Umbilical cord (tissue), 2 donors: ENCODE results near the gene CBY2. TPM values are rescaled to one million over a fixed set of nuclear protein-coding genes. Genes with fewer than 3 reads are reported as not detected.
"Not testable (repeated sequence)": the region's sequence is repeated elsewhere in the genome, so short reads cannot be mapped to it uniquely, and the experiment has no call there.

Source experiments
- DNase-seq: peaks from one replicate; pipeline ENCODE4 v3.0.0-alpha.2; 2015; ENCODE audit warnings: low spot score
- total RNA-seq: library from RNA; depleted of rRNA; stranded (reverse); fragments of >200 nt; gene quantifications from one replicate; pipeline ENCODE4 v1.2.3, GENCODE V29; 2014; ENCODE audit warnings: low replicate concordance; ENCODE audit not compliant: insufficient read depth

Gene CBY2
- total RNA-seq = 2.2 TPM

DNA sequence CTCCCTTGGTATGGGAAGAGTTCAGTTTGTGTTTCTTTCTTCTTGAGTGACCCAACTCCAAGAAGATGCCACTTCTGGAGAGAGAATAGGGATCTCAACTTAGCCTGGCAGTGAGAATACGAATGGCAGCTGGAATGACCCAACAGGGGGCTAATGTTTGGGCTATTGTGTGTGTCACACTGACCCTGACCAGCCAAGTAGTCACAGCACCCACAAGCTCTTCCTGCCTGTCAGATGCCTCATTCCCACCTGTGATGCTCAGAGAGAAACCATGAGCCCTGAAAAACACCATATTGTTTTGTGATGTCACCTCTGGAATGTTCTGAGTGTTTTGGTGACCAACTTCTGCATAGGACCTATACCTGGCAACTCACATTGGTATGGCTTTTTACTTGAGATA, at the start of gene CBY2:
TSS of gene CBY2 (plus strand) at position 233 of the 400 bp plus-strand sequence. CDS start at position 304, 71 bp downstream.
- DNase-seq = no peak

- DNase-seq = no peak
These were observed 47.3 kb upstream of the CBY2 start for GRCh38 chr13:45654633-45655349.

DNA sequence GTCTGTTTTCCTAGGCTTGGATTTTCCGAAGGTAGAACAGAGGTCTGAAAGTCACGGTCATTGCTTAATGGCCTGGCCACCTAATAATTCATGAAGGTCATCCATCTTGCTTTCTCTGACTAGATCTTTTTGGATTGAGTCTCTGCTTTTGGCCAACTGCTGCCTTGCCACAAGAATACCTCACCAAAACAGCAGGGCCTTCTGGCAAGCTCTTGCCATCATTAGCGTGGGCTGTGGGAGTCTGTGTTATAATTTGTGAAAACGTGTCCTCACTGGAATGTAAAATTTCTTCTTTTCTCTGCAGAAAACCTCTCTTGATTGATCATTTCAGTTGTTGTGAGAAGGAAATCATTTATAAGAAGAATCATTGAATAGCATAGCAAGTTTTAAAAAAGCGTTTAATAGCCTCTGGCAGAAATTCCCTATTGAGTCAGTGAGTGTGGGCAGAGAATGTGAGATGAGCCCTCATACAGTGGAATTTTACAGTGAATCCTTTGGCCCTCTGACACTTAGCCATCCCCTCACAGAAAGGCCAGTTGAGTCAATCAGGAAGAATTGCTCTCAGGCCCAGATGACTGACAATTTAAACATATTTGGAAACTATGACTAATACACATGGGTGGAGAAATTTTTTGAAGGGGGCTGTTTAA, 43.4 kb upstream of the CBY2 start:
- DNase-seq = no peak

- DNase-seq = no peak
These were observed 42.6 kb upstream of the CBY2 start for GRCh38 chr13:45659536-45659935.

- DNase-seq = not testable (repeated sequence)
These were observed 41.7 kb upstream of the CBY2 start for GRCh38 chr13:45660458-45660857.

- no peak for DNase-seq
These were observed 40.0 kb upstream of the CBY2 start for GRCh38 chr13:45662162-45662561.

GRCh38 chr13:45662903-45663302, 39.2 kb upstream of the CBY2 start:
- DNase-seq = not testable (repeated sequence)

- not testable (repeated sequence) for DNase-seq
These were observed 32.5 kb upstream of the CBY2 start for GRCh38 chr13:45669626-45670025.

GRCh38 chr13:45670189-45670885, 31.8 kb upstream of the CBY2 start:
- DNase-seq = no peak

- DNase-seq = no peak
These were observed 27.2 kb upstream of the CBY2 start for GRCh38 chr13:45674908-45675307.

DNA sequence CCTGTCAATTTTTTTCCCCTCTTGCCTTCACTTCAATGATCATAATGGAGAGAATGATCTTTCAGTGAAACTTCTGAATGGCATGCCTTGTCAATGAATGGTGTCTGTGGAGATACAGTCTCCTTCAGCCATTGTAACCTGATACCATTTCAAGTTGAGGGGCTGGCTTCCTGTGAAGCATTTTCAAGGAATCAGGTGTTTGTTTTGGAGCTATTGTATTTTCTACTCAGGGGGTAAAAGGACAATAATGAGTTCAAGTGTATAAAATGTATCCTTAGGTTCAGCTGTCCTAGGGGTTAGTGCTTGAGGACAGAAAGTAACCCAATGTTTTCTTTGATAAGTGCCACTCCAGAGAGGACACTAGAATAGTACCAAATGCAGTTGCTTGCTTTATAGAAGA, 23.8 kb upstream of the CBY2 start:
- no peak for DNase-seq

DNA sequence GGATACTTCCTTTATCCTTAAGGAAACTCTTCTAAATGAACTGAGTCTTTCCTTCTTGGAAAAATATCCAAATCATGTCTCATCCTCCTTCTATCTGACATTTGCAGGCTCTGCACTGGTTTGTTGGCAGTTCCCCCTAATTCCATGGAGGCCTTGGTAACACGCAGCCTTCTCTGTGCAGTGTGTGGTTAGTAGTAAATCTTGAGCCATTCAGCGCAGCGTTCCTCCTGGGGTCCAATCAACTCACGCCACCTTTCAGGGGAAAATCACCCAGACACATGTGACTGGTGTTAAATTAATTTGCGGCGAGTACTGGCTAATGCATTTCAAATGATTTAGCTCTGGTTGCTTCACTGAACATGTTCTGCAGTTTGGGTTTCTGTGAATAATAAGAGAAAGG, 21.0 kb upstream of the CBY2 start:
- peak; percentile 32 for DNase-seq

DNA sequence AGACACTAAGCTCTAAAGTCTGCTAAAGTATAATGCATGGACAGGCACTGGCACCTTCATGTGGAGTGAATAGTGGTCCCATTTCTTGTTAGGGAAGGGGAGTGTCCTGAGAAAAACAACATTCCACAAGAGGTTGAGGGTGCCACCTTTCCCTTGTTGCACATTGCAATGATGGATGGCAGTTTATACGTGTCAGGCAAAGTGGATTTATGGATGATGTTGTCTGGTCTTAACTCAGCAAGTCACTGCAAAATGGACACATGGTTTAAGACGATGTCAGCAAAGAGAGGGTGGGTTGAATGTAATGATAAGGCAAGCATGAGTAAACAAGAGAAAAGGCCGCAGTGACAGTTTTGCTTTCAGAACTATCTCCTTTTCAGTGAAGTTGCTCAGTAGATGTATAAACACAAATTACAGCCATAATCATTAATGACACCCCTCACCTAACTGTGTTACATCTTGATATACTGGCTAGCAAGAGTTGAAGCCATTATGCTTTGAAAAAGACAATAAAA, 19.6 kb upstream of the CBY2 start:
- DNase-seq = no peak

GRCh38 chr13:45683701-45684100, 18.4 kb upstream of the CBY2 start:
- DNase-seq = no peak

DNA sequence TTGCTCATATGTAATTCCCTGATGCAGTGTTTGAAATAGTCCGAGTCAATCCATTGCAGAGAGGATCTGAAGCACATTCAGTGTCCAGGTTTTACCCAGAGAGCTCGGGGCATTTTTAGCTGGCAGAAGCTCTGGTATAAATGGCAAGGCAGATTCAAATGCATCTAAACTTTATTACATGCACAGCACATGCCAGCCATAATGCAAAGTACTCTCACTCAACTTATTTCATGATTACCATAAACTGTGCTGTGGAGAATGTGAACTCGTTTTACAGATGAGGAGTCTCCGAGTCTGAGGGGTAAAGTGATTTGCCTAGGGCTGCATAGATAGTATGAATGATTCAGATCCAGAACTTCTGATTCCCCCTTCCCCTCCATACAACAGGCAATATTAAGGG, 13.5 kb upstream of the CBY2 start:
- DNase-seq = no peak

DNA sequence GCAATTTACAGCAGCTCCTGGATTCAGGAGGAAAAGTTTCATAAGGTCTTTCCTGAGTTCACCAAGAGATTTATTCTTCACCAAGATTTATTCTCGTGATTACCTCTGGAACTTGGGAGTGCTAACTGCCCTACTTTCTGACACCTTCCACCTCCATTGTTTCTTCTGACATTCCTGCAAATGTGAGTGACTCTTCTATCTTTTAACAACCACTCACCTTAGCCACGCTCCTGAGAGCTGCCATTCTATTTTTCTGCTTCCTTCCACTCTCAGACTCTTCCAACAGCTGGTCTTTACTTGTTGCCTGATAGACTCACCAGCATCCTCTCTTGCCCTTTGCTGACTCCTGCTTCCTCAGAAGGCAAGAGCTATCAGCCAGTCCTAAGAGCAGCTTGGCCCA, 11.5 kb upstream of the CBY2 start:
- DNase-seq = no peak

GRCh38 chr13:45691251-45691650, 10.9 kb upstream of the CBY2 start:
- DNase-seq = no peak

DNA sequence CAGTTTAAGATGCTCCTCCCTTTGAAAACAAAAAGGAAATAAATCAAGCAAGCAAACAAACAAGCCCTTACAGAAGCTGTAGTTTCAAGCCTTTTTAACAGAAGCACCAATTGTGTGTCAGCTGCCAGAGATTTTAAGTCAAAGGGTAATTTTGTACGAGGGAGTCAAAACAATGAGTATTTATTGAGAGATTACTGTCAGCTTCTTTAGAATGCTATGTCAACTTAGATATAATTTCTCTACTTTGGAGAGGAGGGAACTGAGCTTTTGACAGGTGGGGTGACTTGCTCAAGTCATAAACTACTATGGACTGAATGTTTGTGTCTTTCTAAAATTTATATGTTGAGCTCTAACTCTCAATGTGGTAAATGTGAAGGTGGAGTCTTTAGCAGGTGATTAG, 10.5 kb upstream of the CBY2 start:
- DNase-seq = no peak

- DNase-seq = no peak
These were observed 6.9 kb upstream of the CBY2 start for GRCh38 chr13:45695198-45695730.

GRCh38 chr13:45696610-45697226, 5.4 kb upstream of the CBY2 start:
- no peak for DNase-seq

DNA sequence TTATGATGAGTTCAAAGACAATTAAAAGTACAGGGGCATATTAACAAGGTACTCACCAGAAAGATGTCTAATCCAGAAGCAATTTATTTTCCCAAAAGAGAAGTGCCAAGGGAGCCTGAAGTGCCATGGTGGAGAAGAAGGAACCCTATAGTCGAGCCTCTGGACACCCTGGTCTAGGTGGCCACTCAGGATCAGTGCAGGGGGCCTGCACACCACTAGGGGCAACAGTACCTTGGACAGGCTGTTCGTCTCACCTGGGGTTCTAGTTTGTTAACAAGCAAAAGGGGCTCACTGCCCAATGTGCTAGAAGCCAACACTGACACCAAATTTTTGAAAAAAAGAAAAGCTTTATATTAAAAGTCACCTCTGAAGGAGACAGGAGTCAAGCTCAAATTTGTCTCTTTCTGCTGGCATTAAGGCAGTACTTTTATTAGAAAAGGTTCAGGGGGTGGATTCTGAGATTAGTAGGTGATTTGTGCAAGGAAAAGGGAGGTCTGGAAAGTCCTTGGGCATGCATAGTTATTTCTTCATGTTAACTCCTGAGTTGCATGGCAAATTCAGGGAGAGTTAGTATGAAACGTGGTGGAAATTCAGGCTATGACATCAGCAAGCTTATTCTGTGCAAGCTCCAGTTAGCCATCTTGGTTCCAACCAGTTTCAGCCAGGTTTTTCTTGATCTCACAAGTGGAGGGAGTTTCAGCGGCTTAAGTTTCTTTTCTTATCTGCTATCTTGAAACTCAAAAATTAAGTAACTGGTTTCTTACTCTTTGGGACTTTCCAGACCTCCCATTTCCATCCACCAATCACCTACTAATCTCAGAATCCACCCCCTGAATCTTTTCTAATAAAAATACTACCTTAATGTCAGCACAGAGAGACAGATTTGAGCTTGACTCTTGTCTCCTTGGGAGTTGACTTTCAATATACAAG, 884 bp upstream of the CBY2 start:
- DNase-seq = peak; percentile 28
